HCT116 (cell line): ENCODE results near the gene RIMBP2. TPM values are rescaled to one million over a fixed set of nuclear protein-coding genes. Genes with fewer than 3 reads are reported as not detected.

Experiments used
- ATAC-seq: fragments of 200-7000 bp; cut with Tn5 transposase; 2 replicates; pipeline ENCODE4 v1.9.1; 2020; ENCODE audit warnings: mild to moderate bottlenecking, moderate library complexity
- BruUV-seq: library from RNA; stranded (reverse); fragments of 400-500 nt; replicated peaks from 2 replicates; lab custom pipeline; 2021; lab: Mats Ljungman, UMichigan
- CTCF ChIA-PET: fragments of 300-600 bp; sonication (Branson Sonifier 250); formaldehyde crosslinking; loops from one replicate; lab custom pipeline; 2021; ENCODE audit warnings: antibody characterized with exemption; lab: Charles Lee
- POLR2A ChIA-PET: fragments of 300-600, 350-600 bp; sonication (Branson Sonifier 250); formaldehyde crosslinking; loops from one replicate; lab custom pipeline; 2021; ENCODE audit warnings: antibody characterized with exemption; lab: Charles Lee
- RAD21 ChIA-PET, 2 experiments: fragments of 300-600 bp; sonication (Branson Sonifier 250); formaldehyde crosslinking; loops; one replicate each; lab custom pipeline; 2023; ENCODE audit warnings: low total read pairs in 2 of 2; ENCODE audit not compliant: uncharacterized antibody in 2 of 2, unreplicated experiment in 2 of 2, low non-redundant PET in 1 of 2; lab: Charles Lee
- DNase-seq: peaks from one replicate; pipeline ENCODE4 v3.0.0-alpha.2; 2010; ENCODE audit warnings: low read depth, low spot score
- H2AFZ ChIP-seq: fragments of 200-600 bp; shearing (Covaris generic), sonication (generic); 2 replicates; pipeline ENCODE4 v1.6.1; 2017; ENCODE audit warnings: low read depth, mixed run types, mixed read lengths, antibody characterized with exemption, low read length; ENCODE audit not compliant: poor library complexity, severe bottlenecking
- H3K27ac ChIP-seq: 2 replicates; pipeline ENCODE4 v1.5.1; 2012; ENCODE audit warnings: low read depth, low read length
- H3K27me3 ChIP-seq: fragments of 200-600 bp; sonication (generic); 2 replicates; pipeline ENCODE4 v1.6.1; 2016; ENCODE audit warnings: mixed run types, low read length, mixed read lengths; ENCODE audit not compliant: insufficient read depth
- H3K36me3 ChIP-seq, 2 experiments: fragments of 200-500 bp in 1 of 2; fragments of 200-600 bp in 1 of 2; sonication (Bioruptor generic) in 1 of 2; sonication (generic) in 1 of 2; 2 replicates each; pipeline versions ENCODE4 v1.5.1 to v1.6.1; 2014 to 2016; ENCODE audit warnings: low read length in 2 of 2, inconsistent platforms in 1 of 2, mixed read lengths in 1 of 2, mixed run types in 1 of 2; ENCODE audit not compliant: insufficient read depth in 2 of 2, control insufficient read depth in 1 of 2
- H3K4me1 ChIP-seq, 2 experiments: fragments of 200-600 bp in 1 of 2; sonication (generic) in 1 of 2; 2 replicates each; pipeline versions ENCODE4 v1.5.1 to v1.6.1; 2012 to 2017; ENCODE audit warnings: low read length in 2 of 2, inconsistent platforms in 1 of 2, mild to moderate bottlenecking in 1 of 2, mixed read lengths in 1 of 2, mixed run types in 1 of 2, moderate library complexity in 1 of 2; ENCODE audit not compliant: insufficient read depth in 2 of 2, control insufficient read depth in 1 of 2
- H3K4me2 ChIP-seq: fragments of 200-600 bp; sonication (generic); 2 replicates; pipeline ENCODE4 v1.6.1; 2017; ENCODE audit warnings: mixed run types, low read length, mixed read lengths
- H3K4me3 ChIP-seq, 2 experiments: fragments of 200-600 bp in 1 of 2; sonication (generic) in 1 of 2; replicated peaks in 1 of 2; 2 replicates each; pipeline ENCODE4 v1.5.1; 2011 to 2016; ENCODE audit warnings: low read length in 2 of 2, control low read depth in 1 of 2, low read depth in 1 of 2, mild to moderate bottlenecking in 1 of 2, mixed read lengths in 1 of 2, mixed run types in 1 of 2
- H3K79me2 ChIP-seq: fragments of 200-600 bp; sonication (generic); 2 replicates; pipeline ENCODE4 v1.6.1; 2017; ENCODE audit warnings: mild to moderate bottlenecking, mixed run types, low read length, moderate library complexity, mixed read lengths; ENCODE audit not compliant: insufficient read depth
- H3K9ac ChIP-seq: fragments of 200-600 bp; sonication (generic); 2 replicates; pipeline ENCODE4 v1.6.1; 2016; ENCODE audit warnings: low read length, mixed read lengths
- H3K9me2 ChIP-seq: fragments of 200-600 bp; sonication (generic), shearing (Covaris generic); 2 replicates; pipeline ENCODE4 v1.6.1; 2017; ENCODE audit warnings: mixed run types, mild to moderate bottlenecking, moderate library complexity; ENCODE audit not compliant: insufficient read depth
- H3K9me3 ChIP-seq, 2 experiments: fragments of 200-500 bp in 1 of 2; fragments of 200-600 bp in 1 of 2; sonication (Bioruptor generic) in 1 of 2; sonication (generic) in 1 of 2; 2 replicates each; pipeline ENCODE4 v1.6.1; 2014 to 2017; ENCODE audit warnings: low read length in 2 of 2, mixed read lengths in 2 of 2, inconsistent platforms in 1 of 2, low read depth in 1 of 2, mild to moderate bottlenecking in 1 of 2, mixed run types in 1 of 2, moderate library complexity in 1 of 2; ENCODE audit not compliant: control insufficient read depth in 1 of 2, insufficient read depth in 1 of 2
- H4K20me1 ChIP-seq: fragments of 200-600 bp; sonication (generic), shearing (Covaris generic); 2 replicates; pipeline ENCODE4 v1.6.1; 2017; ENCODE audit warnings: mixed run types, mild to moderate bottlenecking, moderate library complexity; ENCODE audit not compliant: insufficient read depth
- CEBPB ChIP-seq: IDR thresholded peaks from 2 replicates; pipeline ENCODE4 v1.6.1; 2012; ENCODE audit warnings: low read depth
- EGR1 ChIP-seq: IDR thresholded peaks from 2 replicates; pipeline ENCODE4 v1.6.1; 2012; ENCODE audit warnings: low read depth
- EZH2 ChIP-seq: fragments of 200-600 bp; sonication (generic); IDR thresholded peaks from 2 replicates; pipeline ENCODE4 v1.6.1; 2017; ENCODE audit warnings: antibody characterized with exemption, mixed run types
- FOSL1 ChIP-seq: IDR thresholded peaks from 2 replicates; pipeline ENCODE4 v1.6.1; 2012; ENCODE audit warnings: low read depth
- JUND ChIP-seq: IDR thresholded peaks from 2 replicates; pipeline ENCODE4 v1.6.1; 2012
- POLR2AphosphoS5 ChIP-seq: IDR thresholded peaks from 2 replicates; pipeline ENCODE4 v1.6.1; 2011; ENCODE audit warnings: mild to moderate bottlenecking, low read depth, low read length, moderate library complexity
- SIN3A ChIP-seq: IDR thresholded peaks from 2 replicates; pipeline ENCODE4 v1.6.1; 2012; ENCODE audit warnings: low read depth
- intact Hi-C: fragments of 100-400 bp; cut with micrococcal nuclease; formaldehyde crosslinking; loops from 2 replicates; pipeline ENCODE4 v1.10.0; 2022
- total RNA-seq: library from RNA; stranded (reverse); gene quantifications from one replicate; pipeline ENCODE4 v1.2.1, GENCODE V29; 2021; ENCODE audit not compliant: unreplicated experiment
- TF ChIP-seq, protein P1 (sequence below): IDR thresholded peaks from 2 replicates; pipeline ENCODE4 v1.6.1; 2012; ENCODE audit warnings: low read depth
- TF ChIP-seq, protein P2 (sequence below): IDR thresholded peaks from 2 replicates; pipeline ENCODE4 v1.6.1; 2011; ENCODE audit warnings: mild to moderate bottlenecking, low read length, moderate library complexity; ENCODE audit not compliant: insufficient replicate concordance; ENCODE audit errors: extremely low read depth
- TF ChIP-seq, protein P3 (sequence below): IDR thresholded peaks from 2 replicates; pipeline ENCODE4 v1.6.1; 2012

The RIMBP2 gene
- total RNA-seq, 1 experiment from 2014 or later: not detected

DNA sequence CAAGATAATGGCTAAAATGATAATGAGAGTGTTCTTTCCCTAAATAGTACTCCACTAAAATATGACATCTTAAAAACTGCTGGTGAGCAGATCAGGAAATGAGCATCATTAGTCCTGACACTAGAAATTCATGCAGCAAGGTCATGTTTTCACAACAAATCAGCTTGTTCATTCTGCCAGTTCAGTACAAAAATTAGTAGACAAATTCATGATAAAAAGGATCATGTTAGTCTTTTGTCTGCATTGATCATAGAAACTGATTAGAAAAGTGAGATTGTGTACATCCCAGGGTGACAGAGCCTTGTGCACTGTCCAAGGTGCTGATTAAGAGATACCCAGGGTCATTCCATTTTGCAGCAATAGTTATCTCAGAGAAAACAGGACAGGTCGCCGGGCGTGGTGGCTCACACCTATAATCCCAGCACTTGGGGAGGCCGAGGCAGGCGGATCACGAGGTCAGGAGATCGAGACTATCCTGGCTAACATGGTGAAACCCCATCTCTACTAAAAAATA, 163.6 kb downstream of the RIMBP2 start:
- no peak overlapping the region for H3K4me3 ChIP-seq
- H2AFZ ChIP-seq: no peak overlapping the region
- H4K20me1 ChIP-seq: no peaks in the 10 kb centered on the region
- no peak overlapping the region for H3K27ac ChIP-seq
- H3K9me3 ChIP-seq: no peaks in the 10 kb centered on the region
- TF ChIP-seq SIN3A: no peak
- TF ChIP-seq, protein P1, sequence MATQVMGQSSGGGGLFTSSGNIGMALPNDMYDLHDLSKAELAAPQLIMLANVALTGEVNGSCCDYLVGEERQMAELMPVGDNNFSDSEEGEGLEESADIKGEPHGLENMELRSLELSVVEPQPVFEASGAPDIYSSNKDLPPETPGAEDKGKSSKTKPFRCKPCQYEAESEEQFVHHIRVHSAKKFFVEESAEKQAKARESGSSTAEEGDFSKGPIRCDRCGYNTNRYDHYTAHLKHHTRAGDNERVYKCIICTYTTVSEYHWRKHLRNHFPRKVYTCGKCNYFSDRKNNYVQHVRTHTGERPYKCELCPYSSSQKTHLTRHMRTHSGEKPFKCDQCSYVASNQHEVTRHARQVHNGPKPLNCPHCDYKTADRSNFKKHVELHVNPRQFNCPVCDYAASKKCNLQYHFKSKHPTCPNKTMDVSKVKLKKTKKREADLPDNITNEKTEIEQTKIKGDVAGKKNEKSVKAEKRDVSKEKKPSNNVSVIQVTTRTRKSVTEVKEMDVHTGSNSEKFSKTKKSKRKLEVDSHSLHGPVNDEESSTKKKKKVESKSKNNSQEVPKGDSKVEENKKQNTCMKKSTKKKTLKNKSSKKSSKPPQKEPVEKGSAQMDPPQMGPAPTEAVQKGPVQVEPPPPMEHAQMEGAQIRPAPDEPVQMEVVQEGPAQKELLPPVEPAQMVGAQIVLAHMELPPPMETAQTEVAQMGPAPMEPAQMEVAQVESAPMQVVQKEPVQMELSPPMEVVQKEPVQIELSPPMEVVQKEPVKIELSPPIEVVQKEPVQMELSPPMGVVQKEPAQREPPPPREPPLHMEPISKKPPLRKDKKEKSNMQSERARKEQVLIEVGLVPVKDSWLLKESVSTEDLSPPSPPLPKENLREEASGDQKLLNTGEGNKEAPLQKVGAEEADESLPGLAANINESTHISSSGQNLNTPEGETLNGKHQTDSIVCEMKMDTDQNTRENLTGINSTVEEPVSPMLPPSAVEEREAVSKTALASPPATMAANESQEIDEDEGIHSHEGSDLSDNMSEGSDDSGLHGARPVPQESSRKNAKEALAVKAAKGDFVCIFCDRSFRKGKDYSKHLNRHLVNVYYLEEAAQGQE: peak; percentile 59
- H3K4me2 ChIP-seq: no peak overlapping the region
- H3K4me1 ChIP-seq: no peaks in the 10 kb centered on the region
- no peaks in the 10 kb centered on the region for H3K79me2 ChIP-seq
- no peaks in the 10 kb centered on the region for H3K9me2 ChIP-seq
- DNase-seq (no peak), ATAC-seq (no peak)
- POLR2A ChIA-PET: no interaction called here
- no peaks in the 10 kb centered on the region for H3K36me3 ChIP-seq
- intact Hi-C loops: loop anchor here (2.0 kb wide), 1 partner anchor 26 kb away; no protein-coding TSS in a partner anchor
- RAD21 ChIA-PET: no interaction called here
- H3K27me3 ChIP-seq: peaks cover 3% of the 10 kb centered on the region
- no TSS peak for BruUV-seq
- H3K9ac ChIP-seq: no peak overlapping the region
- CTCF ChIA-PET: no interaction called here

DNA sequence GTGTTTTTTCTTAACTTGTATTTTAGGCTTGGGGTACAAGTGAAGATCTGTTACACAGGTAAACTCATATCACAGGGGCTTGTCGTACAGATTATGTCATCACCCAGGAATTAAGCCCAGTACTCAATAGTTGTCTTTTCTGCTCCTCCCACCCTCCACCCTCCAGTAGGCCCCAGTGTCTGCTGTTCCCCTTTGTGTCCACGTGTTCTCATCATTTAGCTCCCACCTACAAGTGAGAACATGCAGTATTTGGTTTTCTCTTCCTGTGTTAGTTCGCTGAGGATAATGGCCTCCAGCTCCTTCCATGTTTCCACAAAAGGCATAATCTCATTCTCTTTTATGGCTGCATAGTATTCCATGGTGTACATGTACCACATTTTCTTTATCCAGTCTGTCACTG, 166.7 kb downstream of the RIMBP2 start:
- ATAC-seq (no peak), DNase-seq (no peak)
- intact Hi-C loops: no loop called here
- no peaks in the 10 kb centered on the region for H3K36me3 ChIP-seq
- no peak overlapping the region for H3K9ac ChIP-seq
- H3K9me2 ChIP-seq: no peaks in the 10 kb centered on the region
- no peaks in the 10 kb centered on the region for H3K9me3 ChIP-seq
- no peak overlapping the region for H3K4me2 ChIP-seq
- ChIA-PET RAD21 (no interaction called here), POLR2A (no interaction called here), CTCF (no interaction called here)
- H2AFZ ChIP-seq: no peak overlapping the region
- no peaks in the 10 kb centered on the region for H3K4me1 ChIP-seq
- H3K79me2 ChIP-seq: no peaks in the 10 kb centered on the region
- no TSS peak for BruUV-seq
- H3K27me3 ChIP-seq: peaks cover 3% of the 10 kb centered on the region
- H3K4me3 ChIP-seq: no peak overlapping the region
- H4K20me1 ChIP-seq: no peaks in the 10 kb centered on the region
- H3K27ac ChIP-seq: no peak overlapping the region
- TF ChIP-seq, protein P1: no peak
- no peak for TF ChIP-seq FOSL1
- TF ChIP-seq, protein P2, sequence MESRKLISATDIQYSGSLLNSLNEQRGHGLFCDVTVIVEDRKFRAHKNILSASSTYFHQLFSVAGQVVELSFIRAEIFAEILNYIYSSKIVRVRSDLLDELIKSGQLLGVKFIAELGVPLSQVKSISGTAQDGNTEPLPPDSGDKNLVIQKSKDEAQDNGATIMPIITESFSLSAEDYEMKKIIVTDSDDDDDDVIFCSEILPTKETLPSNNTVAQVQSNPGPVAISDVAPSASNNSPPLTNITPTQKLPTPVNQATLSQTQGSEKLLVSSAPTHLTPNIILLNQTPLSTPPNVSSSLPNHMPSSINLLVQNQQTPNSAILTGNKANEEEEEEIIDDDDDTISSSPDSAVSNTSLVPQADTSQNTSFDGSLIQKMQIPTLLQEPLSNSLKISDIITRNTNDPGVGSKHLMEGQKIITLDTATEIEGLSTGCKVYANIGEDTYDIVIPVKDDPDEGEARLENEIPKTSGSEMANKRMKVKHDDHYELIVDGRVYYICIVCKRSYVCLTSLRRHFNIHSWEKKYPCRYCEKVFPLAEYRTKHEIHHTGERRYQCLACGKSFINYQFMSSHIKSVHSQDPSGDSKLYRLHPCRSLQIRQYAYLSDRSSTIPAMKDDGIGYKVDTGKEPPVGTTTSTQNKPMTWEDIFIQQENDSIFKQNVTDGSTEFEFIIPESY: no peak
- TF ChIP-seq EGR1: no peak
- TF ChIP-seq, protein P3, sequence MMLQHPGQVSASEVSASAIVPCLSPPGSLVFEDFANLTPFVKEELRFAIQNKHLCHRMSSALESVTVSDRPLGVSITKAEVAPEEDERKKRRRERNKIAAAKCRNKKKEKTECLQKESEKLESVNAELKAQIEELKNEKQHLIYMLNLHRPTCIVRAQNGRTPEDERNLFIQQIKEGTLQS: no peak
- TF ChIP-seq JUND: no peak
- TF ChIP-seq SIN3A: no peak
- no peak for TF ChIP-seq CEBPB
- no peak for TF ChIP-seq EZH2
- TF ChIP-seq POLR2AphosphoS5: no peak
